Mesendoderm (in vitro differentiated cells): ENCODE measurements around the gene SLC33A1.
"Not testable (repeated sequence)": the region's sequence is repeated elsewhere in the genome, so short reads cannot be mapped to it uniquely, and the experiment has no call there.

ENCODE experiments used
- DNase-seq: peaks from one replicate; pipeline ENCODE4 v3.0.0; 2013
- H2AK5ac ChIP-seq: 2 replicates; pipeline ENCODE4 v1.6.1; 2013; ENCODE audit warnings: low read length, inconsistent platforms
- H2BK120ac ChIP-seq: 2 replicates; pipeline ENCODE4 v1.6.1; 2013; ENCODE audit warnings: low read depth, mild to moderate bottlenecking, low read length, moderate library complexity, mixed read lengths
- H2BK15ac ChIP-seq: replicated peaks from 2 replicates; pipeline ENCODE4 v1.6.1; 2013; ENCODE audit warnings: low read depth, mild to moderate bottlenecking, moderate library complexity
- H2BK5ac ChIP-seq: 2 replicates; pipeline ENCODE4 v1.6.1; 2013; ENCODE audit warnings: low read length, inconsistent platforms
- H3K18ac ChIP-seq: 2 replicates; pipeline ENCODE4 v1.6.1; 2013; ENCODE audit warnings: mild to moderate bottlenecking, low read length, mixed read lengths
- H3K23ac ChIP-seq: one replicate; pipeline ENCODE4 v1.6.1; 2013; ENCODE audit warnings: low read length
- H3K27ac ChIP-seq: 2 replicates; pipeline ENCODE4 v1.5.1; 2013; ENCODE audit warnings: low read depth, mild to moderate bottlenecking, inconsistent platforms, low read length, moderate library complexity
- H3K27me3 ChIP-seq: 2 replicates; pipeline ENCODE4 v1.6.1; 2013; ENCODE audit warnings: low read length, control low read depth, mild to moderate bottlenecking, inconsistent platforms; ENCODE audit not compliant: insufficient read depth, poor library complexity
- H3K36me3 ChIP-seq: 2 replicates; pipeline ENCODE4 v1.6.1; 2013; ENCODE audit warnings: low read length, inconsistent platforms; ENCODE audit not compliant: control insufficient read depth, insufficient read depth
- H3K4ac ChIP-seq: one replicate; pipeline ENCODE4 v1.6.1; 2013; ENCODE audit warnings: low read depth, mild to moderate bottlenecking, low read length, moderate library complexity
- H3K4me1 ChIP-seq: 2 replicates; pipeline ENCODE4 v1.6.1; 2013; ENCODE audit warnings: low read depth, low read length, inconsistent platforms; ENCODE audit not compliant: control insufficient read depth
- H3K4me2 ChIP-seq: 2 replicates; pipeline ENCODE4 v1.6.1; 2013; ENCODE audit warnings: low read length
- H3K4me3 ChIP-seq: 2 replicates; pipeline ENCODE4 v1.5.1; 2013; ENCODE audit warnings: mild to moderate bottlenecking, low read length
- H3K56ac ChIP-seq: one replicate; pipeline ENCODE4 v1.6.1; 2013; ENCODE audit warnings: low read length
- H3K79me1 ChIP-seq: 2 replicates; pipeline ENCODE4 v1.6.1; 2013; ENCODE audit warnings: low read length, inconsistent platforms
- H3K79me2 ChIP-seq: 2 replicates; pipeline ENCODE4 v1.6.1; 2013; ENCODE audit warnings: mild to moderate bottlenecking, low read length; ENCODE audit not compliant: control insufficient read depth, insufficient read depth
- H3K9ac ChIP-seq: 2 replicates; pipeline ENCODE4 v1.6.1; 2013; ENCODE audit warnings: low read length, inconsistent platforms
- H4K5ac ChIP-seq: one replicate; pipeline ENCODE4 v1.6.1; 2013; ENCODE audit warnings: low read length
- H4K8ac ChIP-seq: one replicate; pipeline ENCODE4 v1.6.1; 2013; ENCODE audit warnings: low read depth, mild to moderate bottlenecking, control low read depth, low read length, moderate library complexity
- WGBS: extraction: QIAGEN DNeasy Blood & Tissue Kit; methylation state at CpG from one replicate; pipeline ENCODE4 v1.1.7; 2013; ENCODE audit warnings: low lambda C conversion rate, missing lambda C conversion rate; ENCODE audit not compliant: insufficient coverage; ENCODE audit errors: extremely low coverage; 5-methylcytosine and 5-hydroxymethylcytosine counted together

The SLC33A1 gene

DNA sequence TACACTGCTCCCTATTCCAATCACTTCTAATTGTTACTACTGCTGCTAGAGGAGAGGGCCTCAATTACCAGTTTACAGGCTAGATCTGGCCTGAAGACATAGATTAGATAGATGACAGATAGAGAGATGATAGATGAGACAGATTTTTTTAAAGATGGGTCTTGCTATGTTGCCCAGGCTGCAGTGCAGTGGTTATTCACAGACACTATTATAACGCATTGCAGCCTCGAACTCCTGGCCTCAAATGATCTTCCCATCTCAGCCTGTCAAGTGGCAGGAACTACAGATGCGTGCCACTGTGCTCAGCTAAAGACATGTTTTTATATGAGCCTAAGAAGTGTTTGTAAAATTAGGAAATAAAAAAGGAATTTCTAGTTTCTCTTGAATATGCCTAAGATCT, 6.2 kb downstream of the SLC33A1 start:
- H3K4ac ChIP-seq = no peak overlapping the region
- peaks cover 16% of the 10 kb centered on the region for H3K79me2 ChIP-seq
- no peak overlapping the region for H3K27ac ChIP-seq
- peaks cover 10% of the 10 kb centered on the region for H3K79me1 ChIP-seq
- H2AK5ac ChIP-seq = no peak overlapping the region
- H4K5ac ChIP-seq = no peak overlapping the region
- no peaks in the 10 kb centered on the region for H3K27me3 ChIP-seq
- H3K23ac ChIP-seq = no peak overlapping the region
- DNase-seq = no peak
- H3K56ac ChIP-seq = no peak overlapping the region
- no CpG with 5 or more reads among the region's 3 CpGs for WGBS
- H3K9ac ChIP-seq = no peak overlapping the region
- H3K4me1 ChIP-seq = peaks cover 5% of the 10 kb centered on the region
- no peak overlapping the region for H4K8ac ChIP-seq
- no peak overlapping the region for H3K18ac ChIP-seq
- H3K4me3 ChIP-seq = no peak overlapping the region
- no peak overlapping the region for H2BK120ac ChIP-seq
- no peak overlapping the region for H2BK15ac ChIP-seq
- peaks cover 2% of the 10 kb centered on the region for H3K36me3 ChIP-seq
- H3K4me2 ChIP-seq = no peak overlapping the region
- H2BK5ac ChIP-seq = no peak overlapping the region

DNA sequence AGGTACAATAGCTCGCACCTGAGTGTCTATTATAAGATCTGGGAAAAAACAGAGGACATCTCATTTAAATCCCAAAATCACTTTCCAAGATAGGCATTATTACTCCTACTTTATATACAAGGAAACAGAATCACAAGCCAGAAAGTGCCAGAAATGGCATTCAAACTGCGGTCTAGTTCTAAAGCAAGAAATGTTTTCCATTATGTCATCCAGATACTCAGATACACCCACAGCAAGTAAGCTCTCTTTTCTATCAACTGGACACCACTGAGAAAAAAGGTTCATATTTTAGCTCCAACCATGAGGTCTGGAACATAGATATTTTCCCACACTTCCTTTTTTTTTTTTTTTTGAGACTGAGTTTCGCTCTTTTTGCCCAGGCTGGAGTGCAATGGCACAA, 8.1 kb downstream of the SLC33A1 start:
- Histone ChIP-seq H2BK5ac (no peak overlapping the region), H3K4me2 (no peak overlapping the region), H3K56ac (no peak overlapping the region), H3K18ac (no peak overlapping the region), H3K4me1 (no peaks in the 10 kb centered on the region), H3K4ac (no peak overlapping the region), H3K36me3 (peaks cover 2% of the 10 kb centered on the region), H3K79me2 (no peaks in the 10 kb centered on the region), H4K5ac (no peak overlapping the region), H2BK120ac (no peak overlapping the region), H3K27ac (no peak overlapping the region), H4K8ac (no peak overlapping the region), H3K9ac (no peak overlapping the region), H2AK5ac (no peak overlapping the region), H3K79me1 (peaks cover 3% of the 10 kb centered on the region), H3K27me3 (no peaks in the 10 kb centered on the region), H3K23ac (no peak overlapping the region), H3K4me3 (no peak overlapping the region), H2BK15ac (no peak overlapping the region)
- no CpG with 5 or more reads among the region's 3 CpGs for WGBS
- DNase-seq = no peak

DNA sequence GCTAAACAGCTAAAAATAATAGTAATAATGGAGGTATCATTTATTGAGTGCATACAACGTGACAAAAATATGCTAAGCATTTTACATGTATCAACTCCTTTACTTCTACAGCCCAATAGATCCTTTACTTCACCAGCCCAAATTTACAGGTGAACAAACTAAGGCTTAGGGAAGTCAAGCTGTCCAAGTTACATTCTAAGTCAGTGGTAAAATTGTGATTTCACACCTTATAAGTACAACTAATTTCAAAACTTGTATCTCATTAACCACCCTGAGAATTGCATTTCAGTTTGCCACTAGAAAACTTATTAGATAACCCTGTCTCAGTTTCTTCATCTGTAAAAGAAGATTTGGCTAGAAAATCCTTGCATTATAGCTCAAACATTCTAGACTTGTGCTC, 10.7 kb downstream of the SLC33A1 start:
- Histone ChIP-seq H3K36me3 (peaks cover 2% of the 10 kb centered on the region), H2BK5ac (no peak overlapping the region), H3K4ac (no peak overlapping the region), H2AK5ac (no peak overlapping the region), H3K56ac (no peak overlapping the region), H3K4me3 (no peak overlapping the region), H4K5ac (no peak overlapping the region), H3K27me3 (no peaks in the 10 kb centered on the region), H2BK120ac (no peak overlapping the region), H3K9ac (no peak overlapping the region), H3K4me2 (no peak overlapping the region), H4K8ac (no peak overlapping the region), H3K27ac (no peak overlapping the region), H3K79me1 (peaks cover 3% of the 10 kb centered on the region), H3K4me1 (no peaks in the 10 kb centered on the region), H2BK15ac (no peak overlapping the region), H3K23ac (no peak overlapping the region), H3K18ac (no peak overlapping the region), H3K79me2 (no peaks in the 10 kb centered on the region)
- no CpG with 5 or more reads among the region's 1 CpG for WGBS
- no peak for DNase-seq

DNA sequence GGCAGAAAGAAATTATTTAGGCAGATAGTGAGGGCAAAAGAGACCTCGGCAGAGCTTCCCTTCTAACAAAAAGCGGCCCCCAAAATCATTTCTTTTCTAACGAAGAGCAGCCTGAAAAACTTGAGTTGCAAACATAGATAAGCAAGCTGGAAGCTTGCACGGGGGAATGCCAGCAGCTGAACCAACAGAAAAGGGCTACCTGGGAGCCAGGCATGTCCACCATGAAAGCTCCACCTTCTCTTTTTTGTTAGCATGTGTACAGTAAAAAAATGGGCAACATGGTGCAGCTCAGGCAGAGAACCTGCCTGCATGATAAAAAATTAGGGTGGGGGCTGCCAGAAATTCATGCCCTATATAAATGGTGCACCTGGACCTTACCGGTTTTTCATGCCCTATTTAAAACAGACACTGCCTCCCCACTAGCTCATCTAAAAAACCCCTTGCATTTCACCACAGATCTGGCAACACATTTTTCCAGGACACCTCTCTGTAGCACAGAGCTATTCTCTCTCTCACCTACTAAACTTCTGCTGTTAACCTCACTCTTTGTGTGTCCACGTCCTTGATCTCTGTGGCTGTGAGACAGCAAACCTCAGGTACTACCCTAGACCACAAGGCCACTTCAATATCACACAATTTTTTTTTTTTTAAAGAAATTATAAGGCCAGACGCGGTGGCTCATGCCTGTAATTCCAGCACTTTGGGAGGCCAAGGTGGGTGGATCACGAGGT, 18.7 kb downstream of the SLC33A1 start:
- H3K79me2 ChIP-seq = no peaks in the 10 kb centered on the region
- no peak overlapping the region for H2BK120ac ChIP-seq
- H3K9ac ChIP-seq = no peak overlapping the region
- H2BK5ac ChIP-seq = no peak overlapping the region
- H4K5ac ChIP-seq = no peak overlapping the region
- no peak overlapping the region for H3K4ac ChIP-seq
- no peak overlapping the region for H3K23ac ChIP-seq
- H3K4me1 ChIP-seq = no peaks in the 10 kb centered on the region
- WGBS = no CpG with 5 or more reads among the region's 9 CpGs
- no peak for DNase-seq
- no peak overlapping the region for H2AK5ac ChIP-seq
- H3K27ac ChIP-seq = no peak overlapping the region
- no peaks in the 10 kb centered on the region for H3K36me3 ChIP-seq
- no peak overlapping the region for H3K4me3 ChIP-seq
- no peaks in the 10 kb centered on the region for H3K27me3 ChIP-seq
- no peak overlapping the region for H3K18ac ChIP-seq
- H3K4me2 ChIP-seq = no peak overlapping the region
- no peaks in the 10 kb centered on the region for H3K79me1 ChIP-seq
- H2BK15ac ChIP-seq = no peak overlapping the region
- no peak overlapping the region for H4K8ac ChIP-seq
- no peak overlapping the region for H3K56ac ChIP-seq

GRCh38 chr3:155828490-155829098, 25.6 kb downstream of the SLC33A1 start:
- no CpG with 5 or more reads among the region's 13 CpGs for WGBS
- not testable (repeated sequence) for H3K27me3 ChIP-seq, H3K4me2 ChIP-seq

More at GRCh38 chr3:155828490-155829098, 25.6 kb downstream of the SLC33A1 start:
- not testable (repeated sequence) for H3K4ac ChIP-seq, H3K18ac ChIP-seq, H3K9ac ChIP-seq, H3K23ac ChIP-seq, H3K27ac ChIP-seq, H3K56ac ChIP-seq, H2BK15ac ChIP-seq, H2AK5ac ChIP-seq, H3K4me1 ChIP-seq, DNase-seq, H4K5ac ChIP-seq, H2BK120ac ChIP-seq, H3K79me1 ChIP-seq, H4K8ac ChIP-seq, H3K4me3 ChIP-seq, H3K79me2 ChIP-seq, H2BK5ac ChIP-seq, H3K36me3 ChIP-seq
